Muscle of back (tissue), 11 donors: ENCODE data around the gene ROS1. TPM values are rescaled to one million over a fixed set of nuclear protein-coding genes. Genes with fewer than 3 reads are reported as not detected.

ENCODE experiments used
- DNase-seq, 3 donors: peaks; one replicate each; pipeline versions ENCODE4 v3.0.0 to v3.0.0-alpha.2; 2013
- polyA plus RNA-seq, 10 donors: library from polyadenylated mRNA; unstranded; fragments of 120-200 nt; gene quantifications; one replicate each; pipeline ENCODE4 v1.2.1, GENCODE V29; 2013; ENCODE audit not compliant: insufficient read length in 10 of 10

Gene ROS1
- polyA plus RNA-seq, 10 donors: 0.05 to 0.40 (median 0.14) TPM

- peak in 1 of 3 donors; percentile 14 for DNase-seq
Measured at GRCh38 chr6:117441824-117442264, 16.1 kb upstream of the ROS1 start.

- peak in 1 of 3 donors; percentile 94 for DNase-seq
Measured at GRCh38 chr6:117440706-117441525, 15.2 kb upstream of the ROS1 start.

- DNase-seq: no peak
Measured at GRCh38 chr6:117432273-117432672, 6.5 kb upstream of the ROS1 start.

GRCh38 chr6:117423754-117424153, 2.0 kb downstream of the ROS1 start:
- DNase-seq: no peak

DNA sequence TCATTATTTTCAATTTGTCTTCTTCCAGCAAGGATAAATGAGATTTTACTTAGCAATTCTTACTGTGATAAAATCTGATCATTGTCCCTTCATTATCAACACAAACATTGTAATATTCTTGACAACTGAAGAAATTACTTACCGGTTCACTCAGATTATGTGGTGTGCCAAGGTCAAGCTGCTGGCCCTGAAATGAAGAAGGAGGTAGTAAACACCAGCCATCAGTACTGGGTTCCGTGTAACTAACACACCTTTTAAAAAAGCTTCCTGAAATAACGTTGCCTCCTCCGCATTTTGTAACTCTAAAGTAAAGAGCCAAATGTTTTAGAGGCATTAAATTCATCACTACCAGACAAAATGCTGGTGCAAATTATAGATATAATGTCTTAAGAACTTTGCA, 7.4 kb downstream of the ROS1 start:
- DNase-seq: no peak

DNA sequence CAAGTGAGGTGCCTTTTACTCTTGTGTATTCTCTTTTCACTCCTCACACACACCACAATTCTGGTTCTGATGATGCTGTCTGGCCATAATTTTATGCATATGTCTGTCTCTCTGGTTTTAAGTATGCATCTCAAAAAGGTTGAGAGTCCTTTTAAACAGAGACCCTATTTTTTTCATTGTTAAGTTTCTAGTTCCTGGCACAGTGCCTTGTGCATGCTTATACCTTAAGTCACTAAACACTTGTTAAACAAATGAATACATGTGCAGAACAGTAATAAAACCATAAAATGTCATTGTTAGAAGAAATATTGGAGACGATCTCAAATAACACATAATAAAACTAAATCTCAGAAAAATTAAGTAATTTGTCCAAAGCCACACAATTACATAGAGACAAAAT, 7.9 kb downstream of the ROS1 start:
- no peak for DNase-seq

DNA sequence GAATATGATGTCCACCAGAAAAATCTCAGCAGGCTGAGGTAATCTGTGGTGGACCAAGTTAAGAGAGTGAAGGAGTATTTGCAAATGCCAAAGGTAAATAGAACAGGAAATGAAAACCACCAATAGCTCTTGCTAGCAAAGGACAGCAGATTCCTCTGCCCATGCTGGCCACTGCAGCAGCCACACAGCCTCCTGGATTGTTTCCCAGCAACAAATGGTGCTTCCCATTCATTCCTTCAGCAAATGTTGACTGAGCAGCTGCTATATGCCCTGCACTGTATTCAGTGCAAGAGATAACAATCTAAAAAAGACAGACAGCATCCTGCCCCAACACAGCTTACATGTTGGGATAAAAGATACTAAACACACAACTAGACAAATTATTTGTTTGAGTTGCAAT, 11.0 kb downstream of the ROS1 start:
- DNase-seq: peak in 2 of 3 donors; percentile 2 to 6

- no peak for DNase-seq
Measured at GRCh38 chr6:117411474-117411873, 14.3 kb downstream of the ROS1 start.

DNA sequence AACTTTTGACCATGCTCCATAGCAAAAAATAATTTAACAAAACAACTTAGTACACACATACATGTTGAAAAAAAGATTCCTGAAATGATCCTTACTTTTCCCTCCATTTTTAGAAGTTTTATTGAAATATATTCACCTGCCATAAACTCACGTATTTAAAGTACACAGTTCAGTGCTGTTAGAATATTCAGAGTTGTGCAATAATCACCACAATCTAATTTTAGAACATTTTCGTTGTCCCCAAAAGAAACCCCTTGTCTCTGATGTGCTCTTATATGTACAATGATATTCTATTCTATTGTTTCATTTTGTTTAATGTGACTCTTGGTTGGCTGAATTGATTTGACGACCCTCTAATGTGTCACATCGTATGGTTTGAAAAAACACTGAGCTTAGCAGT, 15.9 kb downstream of the ROS1 start:
- DNase-seq: no peak

- no peak for DNase-seq
Measured at GRCh38 chr6:117409420-117409819, 16.3 kb downstream of the ROS1 start.

DNA sequence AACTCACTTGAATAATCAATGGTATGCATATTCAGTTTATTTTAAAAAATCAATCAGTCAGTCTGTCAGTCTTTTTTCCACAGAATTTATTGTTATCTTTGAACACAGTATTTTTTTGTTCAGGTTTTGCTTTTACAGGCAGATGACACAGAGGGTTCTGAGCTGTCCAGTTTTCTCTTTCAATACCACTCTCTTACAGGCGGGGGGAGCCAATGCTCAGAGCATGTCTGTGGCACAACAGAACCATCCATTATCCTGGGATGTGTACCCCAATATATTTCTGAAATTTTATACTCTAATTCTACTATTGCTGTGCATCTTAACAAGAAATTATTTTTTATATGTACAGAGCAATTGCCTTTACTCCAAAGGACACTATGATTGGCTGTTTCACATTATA, 21.2 kb downstream of the ROS1 start:
- DNase-seq: no peak

DNA sequence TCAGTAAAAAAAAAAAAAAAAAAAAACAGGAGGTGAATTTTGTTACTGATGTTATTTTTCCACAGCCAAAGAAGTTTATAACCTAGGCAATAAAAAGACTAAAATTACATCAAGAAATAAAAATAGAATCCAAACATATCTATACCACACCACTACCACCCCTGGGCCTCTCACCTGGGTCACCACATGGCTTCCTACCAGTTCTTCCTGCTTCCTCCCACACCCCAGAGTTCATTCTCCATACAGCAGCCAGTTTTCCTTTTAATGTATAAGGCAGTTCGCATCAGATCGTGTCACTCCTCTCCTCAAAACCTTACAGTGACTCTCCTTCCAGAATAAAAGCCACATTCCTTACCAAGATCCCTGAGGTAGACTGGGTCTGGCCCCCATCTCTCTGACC, 23.9 kb downstream of the ROS1 start:
- no peak for DNase-seq

GRCh38 chr6:117399924-117400323, 25.8 kb downstream of the ROS1 start:
- DNase-seq: no peak

DNA sequence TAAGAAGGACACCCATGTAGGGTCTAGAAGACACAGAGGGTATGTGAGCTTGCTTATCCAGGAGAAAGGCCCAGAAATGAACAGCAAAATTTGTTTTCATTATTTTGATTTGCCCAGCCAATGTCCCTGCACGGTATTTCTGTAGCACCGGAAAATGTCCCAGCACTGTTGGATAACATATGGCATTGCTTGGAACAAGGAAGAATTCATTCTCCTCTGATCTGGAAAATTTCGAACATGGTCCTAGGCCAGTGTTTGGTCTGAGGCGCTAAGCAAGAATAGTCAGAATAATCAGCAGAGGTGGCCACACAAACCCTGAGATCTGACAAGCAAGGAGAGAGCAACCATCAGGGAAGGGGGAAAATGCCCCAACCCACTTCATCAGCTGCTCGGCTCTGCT, 26.6 kb downstream of the ROS1 start:
- no peak for DNase-seq

GRCh38 chr6:117397536-117398227, 28.1 kb downstream of the ROS1 start:
- no peak for DNase-seq

- peak in 1 of 3 donors; percentile 7 for DNase-seq
Measured at GRCh38 chr6:117396228-117396627, 29.5 kb downstream of the ROS1 start.

- DNase-seq: no peak
Measured at GRCh38 chr6:117395164-117395563, 30.6 kb downstream of the ROS1 start.

DNA sequence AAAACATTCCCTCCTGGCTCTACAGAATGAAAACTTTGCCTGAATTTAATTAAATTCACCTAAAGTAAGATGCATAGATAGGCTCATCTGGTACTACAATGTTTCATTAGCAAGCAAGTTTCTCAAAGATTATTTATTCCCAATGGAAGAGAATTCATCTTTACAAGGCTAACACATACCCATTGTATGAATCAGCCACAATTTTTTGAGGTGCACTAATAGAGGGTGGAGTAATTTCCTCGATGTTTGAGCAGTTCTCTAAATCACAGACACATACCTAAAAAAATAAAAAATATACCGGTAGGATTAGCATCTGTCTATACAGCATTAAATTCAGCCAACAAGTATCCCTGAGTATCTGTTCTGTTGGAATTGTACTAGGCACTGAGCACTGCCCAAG, 32.7 kb downstream of the ROS1 start:
- no peak for DNase-seq

DNA sequence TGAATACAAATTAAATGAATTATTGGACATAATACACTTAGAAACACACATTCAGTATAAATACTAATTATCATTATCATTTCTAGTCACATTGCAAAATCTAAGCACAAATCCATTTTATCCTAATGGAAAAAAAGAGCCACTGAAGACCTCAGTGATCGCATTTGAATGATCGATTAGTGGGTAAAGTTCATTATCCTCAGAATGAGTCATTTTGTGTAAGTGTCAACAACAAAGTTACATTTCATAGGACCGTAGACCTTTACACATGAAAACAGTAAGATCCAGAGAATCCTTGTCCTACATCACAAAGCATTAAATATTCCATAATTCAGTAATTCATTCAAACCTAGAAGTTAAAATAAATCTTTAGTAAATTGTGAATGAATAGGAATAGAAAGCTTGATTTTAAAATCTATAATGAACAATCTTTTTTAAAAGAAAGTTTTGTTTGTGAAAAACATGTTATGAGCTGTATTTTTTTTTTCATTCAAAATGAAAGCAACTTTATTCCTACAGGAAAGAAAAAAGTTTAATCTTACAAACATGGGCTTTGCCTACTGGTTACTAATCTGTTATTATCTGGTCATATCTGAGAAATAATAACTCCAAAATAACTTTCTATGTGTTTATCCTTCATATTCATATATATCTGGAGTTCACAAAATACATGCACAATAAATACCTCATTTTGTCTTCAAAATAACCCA, 33.7 kb downstream of the ROS1 start:
- DNase-seq: no peak

DNA sequence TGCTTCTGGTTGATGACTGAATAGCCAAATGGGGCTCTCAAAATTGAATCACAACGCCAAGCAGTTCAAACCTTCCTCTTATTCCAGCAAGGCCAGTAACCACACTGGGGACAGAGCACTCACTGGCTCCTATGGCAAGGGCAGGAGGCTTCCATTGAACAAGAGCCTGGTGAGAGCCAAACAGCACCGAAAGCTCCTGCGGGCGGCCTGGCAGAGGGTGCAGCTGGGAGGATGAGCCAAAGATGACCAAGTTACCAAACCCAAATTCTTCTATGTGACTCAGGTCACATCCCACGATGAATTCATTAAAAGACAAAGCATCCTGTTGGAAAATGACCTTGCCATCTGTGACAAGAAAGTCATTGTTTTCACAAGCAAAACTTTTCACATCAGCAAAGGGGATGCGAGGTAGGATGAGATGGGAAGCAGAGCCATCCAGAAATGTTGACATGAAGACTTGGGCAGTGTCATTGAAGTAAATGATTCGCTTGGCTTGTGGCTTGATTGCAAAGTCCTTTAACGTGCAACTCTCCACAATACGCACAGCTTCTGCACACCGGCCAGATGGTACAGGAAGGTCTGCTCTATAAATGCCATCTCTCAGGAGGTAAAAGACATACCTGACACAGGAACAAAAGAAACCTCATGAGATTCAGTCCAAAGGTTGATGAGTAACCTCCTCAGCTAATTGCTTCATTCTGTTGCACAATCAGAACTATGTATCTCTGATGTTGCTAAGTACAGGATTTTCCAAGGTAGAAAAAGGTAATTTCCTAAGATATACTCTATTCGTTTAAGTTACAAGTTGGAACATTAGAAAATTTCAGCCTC, 36.3 kb downstream of the ROS1 start:
- no peak for DNase-seq

- no peak for DNase-seq
Measured at GRCh38 chr6:117387454-117387974, 38.2 kb downstream of the ROS1 start.
